GM23338 (cell line): ENCODE results near the gene ARL6IP4. TPM values are rescaled to one million over a fixed set of nuclear protein-coding genes. Genes with fewer than 3 reads are reported as not detected.

Experiments used
- ATAC-seq: fragments of 200-7000 bp; cut with Tn5 transposase; 3 replicates; pipeline ENCODE4 v1.9.1; 2020
- DNase-seq: peaks from one replicate; pipeline ENCODE4 v3.0.0-alpha.2; 2015; ENCODE audit warnings: low spot score
- H2AFZ ChIP-seq: fragments of 200-600 bp; sonication (generic); 2 replicates; pipeline ENCODE4 v1.8.0; 2016; ENCODE audit warnings: antibody characterized with exemption, mild to moderate bottlenecking, moderate library complexity
- H3F3A ChIP-seq: fragments of 200-600 bp; sonication (generic); replicated peaks from 2 replicates; pipeline ENCODE4 v1.8.0; 2017; ENCODE audit warnings: antibody characterized with exemption, mixed run types, low read depth
- H3K27ac ChIP-seq: fragments of 200-600 bp; sonication (generic); 2 replicates; pipeline ENCODE4 v1.6.1; 2016; ENCODE audit warnings: low read depth
- H3K27me3 ChIP-seq: fragments of 200-600 bp; sonication (generic); 2 replicates; pipeline ENCODE4 v1.8.0; 2016; ENCODE audit warnings: mild to moderate bottlenecking, mixed run types, moderate library complexity; ENCODE audit not compliant: insufficient read depth
- H3K36me3 ChIP-seq: fragments of 200-600 bp; sonication (generic); 2 replicates; pipeline ENCODE4 v1.8.0; 2016; ENCODE audit warnings: mild to moderate bottlenecking; ENCODE audit not compliant: insufficient read depth
- H3K4me1 ChIP-seq: fragments of 200-600 bp; sonication (generic); 2 replicates; pipeline ENCODE4 v1.8.0; 2016; ENCODE audit warnings: mild to moderate bottlenecking, moderate library complexity; ENCODE audit not compliant: insufficient read depth
- H3K4me2 ChIP-seq: fragments of 200-600 bp; sonication (generic); 2 replicates; pipeline ENCODE4 v1.7.1; 2017; ENCODE audit warnings: mixed run types
- H3K4me3 ChIP-seq: fragments of 200-600 bp; sonication (generic); 2 replicates; pipeline ENCODE4 v1.6.1; 2016; ENCODE audit warnings: mixed run types
- H3K79me2 ChIP-seq: fragments of 200-600 bp; sonication (generic); replicated peaks from 2 replicates; pipeline ENCODE4 v1.8.0; 2017; ENCODE audit warnings: mild to moderate bottlenecking; ENCODE audit not compliant: insufficient read depth
- H3K9me2 ChIP-seq: fragments of 200-600 bp; sonication (generic); 2 replicates; pipeline ENCODE4 v1.8.0; 2017; ENCODE audit not compliant: insufficient read depth
- H4K20me1 ChIP-seq: fragments of 200-600 bp; sonication (generic); replicated peaks from 2 replicates; pipeline ENCODE4 v1.8.0; 2017; ENCODE audit warnings: mild to moderate bottlenecking; ENCODE audit not compliant: insufficient read depth
- H3K27ac Mint-ChIP-seq: 2 replicates; pipeline ENCODE4 v1.8.0; 2020; ENCODE audit warnings: inconsistent platforms, mild to moderate bottlenecking, moderate library complexity, mixed read lengths
- H3K27me3 Mint-ChIP-seq: 3 replicates; pipeline ENCODE4 v1.8.0; 2022; ENCODE audit warnings: low read depth, mild to moderate bottlenecking, moderate library complexity, mixed read lengths, inconsistent platforms; ENCODE audit not compliant: insufficient read depth, poor library complexity
- H3K36me3 Mint-ChIP-seq: 3 replicates; pipeline ENCODE4 v1.8.0; 2021; ENCODE audit warnings: low read depth, mild to moderate bottlenecking, inconsistent platforms, moderate library complexity, mixed read lengths
- H3K4me1 Mint-ChIP-seq: 3 replicates; pipeline ENCODE4 v1.8.0; 2020; ENCODE audit warnings: mild to moderate bottlenecking, inconsistent platforms, mixed read lengths
- H3K4me3 Mint-ChIP-seq: 3 replicates; pipeline ENCODE4 v1.8.0; 2021; ENCODE audit warnings: moderate library complexity, mild to moderate bottlenecking, inconsistent platforms, mixed read lengths
- H3K9me3 Mint-ChIP-seq: 3 replicates; pipeline ENCODE4 v1.8.0; 2020; ENCODE audit warnings: moderate library complexity, mild to moderate bottlenecking, inconsistent platforms, mixed read lengths
- CREB1 ChIP-seq: fragments of 250-450 bp; sonication (Bioruptor Pico); IDR thresholded peaks from 2 replicates; pipeline ENCODE4 v1.5.0; 2020; ENCODE audit warnings: low read depth, mild to moderate bottlenecking, moderate library complexity
- EZH2 ChIP-seq: fragments of 200-600 bp; sonication (generic); IDR thresholded peaks from one replicate; pipeline ENCODE4 v1.8.0; 2017; ENCODE audit warnings: antibody characterized with exemption, mild to moderate bottlenecking, low read depth; ENCODE audit not compliant: unreplicated experiment
- EZH2phosphoT487 ChIP-seq: fragments of 200-600 bp; sonication (generic); IDR thresholded peaks from one replicate; pipeline ENCODE4 v1.8.1; 2018; ENCODE audit warnings: antibody characterized with exemption; ENCODE audit not compliant: unreplicated experiment
- JUNB ChIP-seq: IDR thresholded peaks from one replicate; pipeline ENCODE4 v1.6.1; 2016; ENCODE audit warnings: antibody characterized with exemption; ENCODE audit not compliant: unreplicated experiment
- NANOG ChIP-seq: IDR thresholded peaks from 2 replicates; pipeline ENCODE4 v1.6.1; 2016; ENCODE audit warnings: antibody characterized with exemption, borderline replicate concordance
- POLR2AphosphoS5 ChIP-seq: IDR thresholded peaks from 2 replicates; pipeline ENCODE4 v1.6.1; 2016; ENCODE audit warnings: antibody characterized with exemption, low read depth
- STAT1 ChIP-seq: IDR thresholded peaks from one replicate; pipeline ENCODE4 v1.6.1; 2016; ENCODE audit warnings: antibody characterized with exemption; ENCODE audit not compliant: unreplicated experiment
- ZNF114 ChIP-seq: fragments of 250-450 bp; sonication (Bioruptor Pico); IDR thresholded peaks from 2 replicates; pipeline ENCODE4 v1.5.0; 2020; ENCODE audit warnings: mild to moderate bottlenecking, moderate library complexity
- ZNF331 ChIP-seq: fragments of 250-450 bp; sonication (Bioruptor Pico); IDR thresholded peaks from 2 replicates; pipeline ENCODE4 v1.5.0; 2020; ENCODE audit warnings: low read depth, mild to moderate bottlenecking, moderate library complexity
- polyA plus RNA-seq: library from polyadenylated mRNA; unstranded; fragments of >200 nt; fragmentation: Nextera tagmentation; extraction: Ambion mirVana; gene quantifications from 2 replicates; pipeline ENCODE4 v1.2.1, GENCODE V29; 2016
- total RNA-seq: library from RNA; depleted of rRNA; stranded (reverse); fragments of >200 nt; shearing (Covaris generic); gene quantifications from 2 replicates; pipeline ENCODE4 v1.2.3, GENCODE V29; 2014
- TF ChIP-seq, protein P1 (sequence below): IDR thresholded peaks from 2 replicates; pipeline ENCODE4 v1.6.1; 2016; ENCODE audit warnings: antibody characterized with exemption
- TF ChIP-seq, protein P2 (sequence below): fragments of 250-450 bp; sonication (Bioruptor Pico); IDR thresholded peaks from 2 replicates; pipeline ENCODE4 v1.5.0; 2020; ENCODE audit warnings: mild to moderate bottlenecking, moderate library complexity
- TF ChIP-seq, protein P3 (sequence below), 2 experiments: fragments of 200-600 bp in 1 of 2; sonication (generic) in 1 of 2; conservative IDR thresholded peaks; 2 replicates each; pipeline versions ENCODE4 v1.5.1 to v1.6.1; 2016 to 2017; ENCODE audit warnings: antibody characterized with exemption in 2 of 2, low read depth in 2 of 2, mild to moderate bottlenecking in 2 of 2, moderate library complexity in 1 of 2
- TF ChIP-seq, protein P4 (sequence below): IDR thresholded peaks from one replicate; pipeline ENCODE4 v1.6.1; 2018; ENCODE audit warnings: antibody characterized with exemption; ENCODE audit not compliant: unreplicated experiment

Gene ARL6IP4
- total and polyA plus RNA-seq, 2 experiments from 2014 or later: 85.5 to 169 TPM

DNA sequence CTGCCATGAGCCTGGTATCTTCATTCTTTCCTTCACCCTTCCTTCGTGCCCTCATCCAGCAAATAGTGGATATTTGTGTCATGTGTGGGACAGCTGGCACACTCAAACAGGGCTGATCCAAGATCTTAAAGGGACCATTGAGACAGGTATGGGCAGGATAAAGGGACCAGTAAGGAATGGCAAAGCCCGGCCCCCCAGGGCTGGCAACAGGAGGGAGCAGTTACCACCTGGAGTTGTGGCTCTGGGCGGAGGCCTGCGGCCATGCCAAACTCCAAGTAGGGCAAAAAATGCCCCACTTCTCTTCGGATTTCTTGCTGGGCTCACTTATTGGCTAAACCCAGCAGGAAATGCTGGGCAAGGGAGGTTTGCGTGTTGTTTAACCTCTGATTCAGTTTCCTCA, 3.3 kb upstream of the ARL6IP4 start:
- no peak overlapping the region for H3K4me3 ChIP-seq
- peak overlapping the region; percentile 55; the same call in 2 of the 3 replicates for H3K4me3 Mint-ChIP-seq
- peaks cover 23% of the 10 kb centered on the region; the same call in 1 of the 2 replicates for H3K79me2 ChIP-seq
- no peak overlapping the region for H3K27ac Mint-ChIP-seq
- H3K27me3 ChIP-seq: no peaks in the 10 kb centered on the region
- H3K4me1 ChIP-seq: peaks cover 18% of the 10 kb centered on the region; the same call in 1 of the 2 replicates
- H4K20me1 ChIP-seq: no peaks in the 10 kb centered on the region; the same call in 1 of the 2 replicates
- peaks cover 9% of the 10 kb centered on the region; the same call in 2 of the 3 replicates for H3K4me1 Mint-ChIP-seq
- H2AFZ ChIP-seq: no peak overlapping the region
- no peaks in the 10 kb centered on the region for H3K9me2 ChIP-seq
- H3F3A ChIP-seq: no peaks in the 10 kb centered on the region
- ATAC-seq: no peak
- H3K36me3 ChIP-seq: no peaks in the 10 kb centered on the region; the same call in 1 of the 2 replicates
- no peaks in the 10 kb centered on the region; the same call in 2 of the 3 replicates for H3K36me3 Mint-ChIP-seq
- no peaks in the 10 kb centered on the region for H3K9me3 Mint-ChIP-seq
- H3K4me2 ChIP-seq: no peak overlapping the region
- H3K27ac ChIP-seq: no peak overlapping the region
- TF ChIP-seq ZNF114 (CRISPR knock-in tag) (no peak), EZH2 (no peak), ZNF331 (CRISPR knock-in tag) (no peak), JUNB (no peak), POLR2AphosphoS5 (no peak), CREB1 (CRISPR knock-in tag) (no peak), EZH2phosphoT487 (no peak), STAT1 (no peak), NANOG (no peak)
- TF ChIP-seq, protein P1, sequence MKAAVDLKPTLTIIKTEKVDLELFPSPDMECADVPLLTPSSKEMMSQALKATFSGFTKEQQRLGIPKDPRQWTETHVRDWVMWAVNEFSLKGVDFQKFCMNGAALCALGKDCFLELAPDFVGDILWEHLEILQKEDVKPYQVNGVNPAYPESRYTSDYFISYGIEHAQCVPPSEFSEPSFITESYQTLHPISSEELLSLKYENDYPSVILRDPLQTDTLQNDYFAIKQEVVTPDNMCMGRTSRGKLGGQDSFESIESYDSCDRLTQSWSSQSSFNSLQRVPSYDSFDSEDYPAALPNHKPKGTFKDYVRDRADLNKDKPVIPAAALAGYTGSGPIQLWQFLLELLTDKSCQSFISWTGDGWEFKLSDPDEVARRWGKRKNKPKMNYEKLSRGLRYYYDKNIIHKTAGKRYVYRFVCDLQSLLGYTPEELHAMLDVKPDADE: no peak
- TF ChIP-seq, protein P2, sequence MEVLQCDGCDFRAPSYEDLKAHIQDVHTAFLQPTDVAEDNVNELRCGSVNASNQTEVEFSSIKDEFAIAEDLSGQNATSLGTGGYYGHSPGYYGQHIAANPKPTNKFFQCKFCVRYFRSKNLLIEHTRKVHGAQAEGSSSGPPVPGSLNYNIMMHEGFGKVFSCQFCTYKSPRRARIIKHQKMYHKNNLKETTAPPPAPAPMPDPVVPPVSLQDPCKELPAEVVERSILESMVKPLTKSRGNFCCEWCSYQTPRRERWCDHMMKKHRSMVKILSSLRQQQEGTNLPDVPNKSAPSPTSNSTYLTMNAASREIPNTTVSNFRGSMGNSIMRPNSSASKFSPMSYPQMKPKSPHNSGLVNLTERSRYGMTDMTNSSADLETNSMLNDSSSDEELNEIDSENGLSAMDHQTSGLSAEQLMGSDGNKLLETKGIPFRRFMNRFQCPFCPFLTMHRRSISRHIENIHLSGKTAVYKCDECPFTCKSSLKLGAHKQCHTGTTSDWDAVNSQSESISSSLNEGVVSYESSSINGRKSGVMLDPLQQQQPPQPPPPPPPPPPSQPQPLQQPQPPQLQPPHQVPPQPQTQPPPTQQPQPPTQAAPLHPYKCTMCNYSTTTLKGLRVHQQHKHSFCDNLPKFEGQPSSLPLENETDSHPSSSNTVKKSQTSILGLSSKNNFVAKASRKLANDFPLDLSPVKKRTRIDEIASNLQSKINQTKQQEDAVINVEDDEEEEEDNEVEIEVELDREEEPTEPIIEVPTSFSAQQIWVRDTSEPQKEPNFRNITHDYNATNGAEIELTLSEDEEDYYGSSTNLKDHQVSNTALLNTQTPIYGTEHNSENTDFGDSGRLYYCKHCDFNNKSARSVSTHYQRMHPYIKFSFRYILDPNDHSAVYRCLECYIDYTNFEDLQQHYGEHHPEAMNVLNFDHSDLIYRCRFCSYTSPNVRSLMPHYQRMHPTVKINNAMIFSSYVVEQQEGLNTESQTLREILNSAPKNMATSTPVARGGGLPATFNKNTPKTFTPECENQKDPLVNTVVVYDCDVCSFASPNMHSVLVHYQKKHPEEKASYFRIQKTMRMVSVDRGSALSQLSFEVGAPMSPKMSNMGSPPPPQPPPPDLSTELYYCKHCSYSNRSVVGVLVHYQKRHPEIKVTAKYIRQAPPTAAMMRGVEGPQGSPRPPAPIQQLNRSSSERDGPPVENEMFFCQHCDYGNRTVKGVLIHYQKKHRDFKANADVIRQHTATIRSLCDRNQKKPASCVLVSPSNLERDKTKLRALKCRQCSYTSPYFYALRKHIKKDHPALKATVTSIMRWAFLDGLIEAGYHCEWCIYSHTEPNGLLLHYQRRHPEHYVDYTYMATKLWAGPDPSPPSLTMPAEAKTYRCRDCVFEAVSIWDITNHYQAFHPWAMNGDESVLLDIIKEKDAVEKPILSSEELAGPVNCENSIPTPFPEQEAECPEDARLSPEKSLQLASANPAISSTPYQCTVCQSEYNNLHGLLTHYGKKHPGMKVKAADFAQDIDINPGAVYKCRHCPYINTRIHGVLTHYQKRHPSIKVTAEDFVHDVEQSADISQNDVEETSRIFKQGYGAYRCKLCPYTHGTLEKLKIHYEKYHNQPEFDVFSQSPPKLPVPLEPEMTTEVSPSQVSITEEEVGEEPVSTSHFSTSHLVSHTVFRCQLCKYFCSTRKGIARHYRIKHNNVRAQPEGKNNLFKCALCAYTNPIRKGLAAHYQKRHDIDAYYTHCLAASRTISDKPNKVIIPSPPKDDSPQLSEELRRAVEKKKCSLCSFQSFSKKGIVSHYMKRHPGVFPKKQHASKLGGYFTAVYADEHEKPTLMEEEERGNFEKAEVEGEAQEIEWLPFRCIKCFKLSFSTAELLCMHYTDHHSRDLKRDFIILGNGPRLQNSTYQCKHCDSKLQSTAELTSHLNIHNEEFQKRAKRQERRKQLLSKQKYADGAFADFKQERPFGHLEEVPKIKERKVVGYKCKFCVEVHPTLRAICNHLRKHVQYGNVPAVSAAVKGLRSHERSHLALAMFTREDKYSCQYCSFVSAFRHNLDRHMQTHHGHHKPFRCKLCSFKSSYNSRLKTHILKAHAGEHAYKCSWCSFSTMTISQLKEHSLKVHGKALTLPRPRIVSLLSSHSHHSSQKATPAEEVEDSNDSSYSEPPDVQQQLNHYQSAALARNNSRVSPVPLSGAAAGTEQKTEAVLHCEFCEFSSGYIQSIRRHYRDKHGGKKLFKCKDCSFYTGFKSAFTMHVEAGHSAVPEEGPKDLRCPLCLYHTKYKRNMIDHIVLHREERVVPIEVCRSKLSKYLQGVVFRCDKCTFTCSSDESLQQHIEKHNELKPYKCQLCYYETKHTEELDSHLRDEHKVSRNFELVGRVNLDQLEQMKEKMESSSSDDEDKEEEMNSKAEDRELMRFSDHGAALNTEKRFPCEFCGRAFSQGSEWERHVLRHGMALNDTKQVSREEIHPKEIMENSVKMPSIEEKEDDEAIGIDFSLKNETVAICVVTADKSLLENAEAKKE (CRISPR knock-in tag): no peak
- TF ChIP-seq, protein P3, sequence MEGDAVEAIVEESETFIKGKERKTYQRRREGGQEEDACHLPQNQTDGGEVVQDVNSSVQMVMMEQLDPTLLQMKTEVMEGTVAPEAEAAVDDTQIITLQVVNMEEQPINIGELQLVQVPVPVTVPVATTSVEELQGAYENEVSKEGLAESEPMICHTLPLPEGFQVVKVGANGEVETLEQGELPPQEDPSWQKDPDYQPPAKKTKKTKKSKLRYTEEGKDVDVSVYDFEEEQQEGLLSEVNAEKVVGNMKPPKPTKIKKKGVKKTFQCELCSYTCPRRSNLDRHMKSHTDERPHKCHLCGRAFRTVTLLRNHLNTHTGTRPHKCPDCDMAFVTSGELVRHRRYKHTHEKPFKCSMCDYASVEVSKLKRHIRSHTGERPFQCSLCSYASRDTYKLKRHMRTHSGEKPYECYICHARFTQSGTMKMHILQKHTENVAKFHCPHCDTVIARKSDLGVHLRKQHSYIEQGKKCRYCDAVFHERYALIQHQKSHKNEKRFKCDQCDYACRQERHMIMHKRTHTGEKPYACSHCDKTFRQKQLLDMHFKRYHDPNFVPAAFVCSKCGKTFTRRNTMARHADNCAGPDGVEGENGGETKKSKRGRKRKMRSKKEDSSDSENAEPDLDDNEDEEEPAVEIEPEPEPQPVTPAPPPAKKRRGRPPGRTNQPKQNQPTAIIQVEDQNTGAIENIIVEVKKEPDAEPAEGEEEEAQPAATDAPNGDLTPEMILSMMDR (conservative IDR thresholded peaks at IDR 0.05; ENCODE audit: low read depth in 2 of 2): no peak
- TF ChIP-seq, protein P4, sequence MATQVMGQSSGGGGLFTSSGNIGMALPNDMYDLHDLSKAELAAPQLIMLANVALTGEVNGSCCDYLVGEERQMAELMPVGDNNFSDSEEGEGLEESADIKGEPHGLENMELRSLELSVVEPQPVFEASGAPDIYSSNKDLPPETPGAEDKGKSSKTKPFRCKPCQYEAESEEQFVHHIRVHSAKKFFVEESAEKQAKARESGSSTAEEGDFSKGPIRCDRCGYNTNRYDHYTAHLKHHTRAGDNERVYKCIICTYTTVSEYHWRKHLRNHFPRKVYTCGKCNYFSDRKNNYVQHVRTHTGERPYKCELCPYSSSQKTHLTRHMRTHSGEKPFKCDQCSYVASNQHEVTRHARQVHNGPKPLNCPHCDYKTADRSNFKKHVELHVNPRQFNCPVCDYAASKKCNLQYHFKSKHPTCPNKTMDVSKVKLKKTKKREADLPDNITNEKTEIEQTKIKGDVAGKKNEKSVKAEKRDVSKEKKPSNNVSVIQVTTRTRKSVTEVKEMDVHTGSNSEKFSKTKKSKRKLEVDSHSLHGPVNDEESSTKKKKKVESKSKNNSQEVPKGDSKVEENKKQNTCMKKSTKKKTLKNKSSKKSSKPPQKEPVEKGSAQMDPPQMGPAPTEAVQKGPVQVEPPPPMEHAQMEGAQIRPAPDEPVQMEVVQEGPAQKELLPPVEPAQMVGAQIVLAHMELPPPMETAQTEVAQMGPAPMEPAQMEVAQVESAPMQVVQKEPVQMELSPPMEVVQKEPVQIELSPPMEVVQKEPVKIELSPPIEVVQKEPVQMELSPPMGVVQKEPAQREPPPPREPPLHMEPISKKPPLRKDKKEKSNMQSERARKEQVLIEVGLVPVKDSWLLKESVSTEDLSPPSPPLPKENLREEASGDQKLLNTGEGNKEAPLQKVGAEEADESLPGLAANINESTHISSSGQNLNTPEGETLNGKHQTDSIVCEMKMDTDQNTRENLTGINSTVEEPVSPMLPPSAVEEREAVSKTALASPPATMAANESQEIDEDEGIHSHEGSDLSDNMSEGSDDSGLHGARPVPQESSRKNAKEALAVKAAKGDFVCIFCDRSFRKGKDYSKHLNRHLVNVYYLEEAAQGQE: no peak
- H3K27me3 Mint-ChIP-seq: peaks cover 31% of the 10 kb centered on the region
- DNase-seq: no peak
